K562 (cell line): ENCODE data around the gene ATP5PB.

ENCODE experiments used
- BCOR ChIP-seq: fragments of 450-650 bp; IDR thresholded peaks from 2 replicates; pipeline ENCODE4 v1.6.1; 2016
- CAMTA2 ChIP-seq: fragments of 250-450 bp; sonication (Bioruptor Pico); conservative IDR thresholded peaks from 2 replicates; pipeline ENCODE4 v1.5.1; 2022
- CBX8 ChIP-seq: fragments of 200-600 bp; sonication (generic); IDR thresholded peaks from 2 replicates; pipeline ENCODE4 v1.6.1; 2012; ENCODE audit warnings: borderline replicate concordance, mixed run types, low read depth, mild to moderate bottlenecking, moderate library complexity, mixed read lengths, low read length, control low read depth, inconsistent platforms; ENCODE audit not compliant: poor library complexity, severe bottlenecking; ENCODE audit errors: extremely low read depth
- CLOCK ChIP-seq: fragments of 250-450 bp; sonication (Bioruptor Pico); IDR thresholded peaks from 2 replicates; pipeline ENCODE4 v1.4.0; 2020; ENCODE audit warnings: mild to moderate bottlenecking, moderate library complexity, borderline replicate concordance
- CTCF ChIP-seq, 3 experiments: IDR thresholded peaks in 2 of 3; conservative IDR thresholded peaks in 1 of 3; 2 replicates each; pipeline ENCODE4 v1.5.1; 2011 to 2012; ENCODE audit warnings: low read length in 3 of 3, mild to moderate bottlenecking in 3 of 3, control low read depth in 2 of 3, improper control_type of control experiment in 1 of 3, inconsistent platforms in 1 of 3, low read depth in 1 of 3, mixed read lengths in 1 of 3, moderate library complexity in 1 of 3; ENCODE audit not compliant: insufficient read depth in 2 of 3
- POLR2AphosphoS2 ChIP-seq: IDR thresholded peaks from 2 replicates; pipeline ENCODE4 v1.6.1; 2012; ENCODE audit warnings: low read length, improper control_type of control experiment
- POLR2AphosphoS5 ChIP-seq: IDR thresholded peaks from 2 replicates; pipeline ENCODE4 v1.6.1; 2011; ENCODE audit warnings: mild to moderate bottlenecking, low read depth, low read length, moderate library complexity; ENCODE audit not compliant: control insufficient read depth, insufficient read depth
- RBM39 ChIP-seq: fragments of 200-400 bp; formaldehyde crosslinking; optimal IDR thresholded peaks from 2 replicates; pipeline ENCODE3; 2018; ENCODE audit warnings: low read depth, low read length
- SNAPC5 ChIP-seq: fragments of 250-450 bp; sonication (Bioruptor Pico); IDR thresholded peaks from 2 replicates; pipeline ENCODE4 v1.8.0; 2021; ENCODE audit warnings: moderate library complexity, mild to moderate bottlenecking, inconsistent platforms
- ZFX ChIP-seq: sonication (generic); formaldehyde crosslinking; IDR thresholded peaks from 2 replicates; pipeline ENCODE4 v1.8.0; 2022; ENCODE audit warnings: mild to moderate bottlenecking, missing genetic modification reagents, moderate library complexity
- ZNF175 ChIP-seq: fragments of 200-800 bp; sonication (Bioruptor generic); IDR thresholded peaks from 2 replicates; pipeline ENCODE4 v1.6.1; 2016; ENCODE audit warnings: low read depth, mild to moderate bottlenecking, missing genetic modification characterization, missing compliant biosample characterization
- ZNF764 ChIP-seq: fragments of 250-450 bp; sonication (Bioruptor Pico); IDR thresholded peaks from 2 replicates; pipeline ENCODE4 v1.4.0; 2020; ENCODE audit warnings: low read depth, mild to moderate bottlenecking, moderate library complexity

- TF ChIP-seq CTCF (IDR thresholded peaks at IDR 0.05 in 2 of 3, conservative IDR thresholded peaks at IDR 0.05 in 1 of 3; ENCODE audit: insufficient read depth in 2 of 3, low read depth in 1 of 3, low read length in 3 of 3), result no peak
- no peak for TF ChIP-seq ZNF764 (CRISPR knock-in tag)
- TF ChIP-seq RBM39, result no peak
- no peak for TF ChIP-seq ZNF175 (CRISPR knock-in tag)
- no peak for TF ChIP-seq BCOR
- no peak for TF ChIP-seq POLR2AphosphoS5
- TF ChIP-seq CAMTA2, result no peak
- no peak for TF ChIP-seq ZFX (CRISPR knock-in tag)
- TF ChIP-seq SNAPC5 (CRISPR knock-in tag), result no peak
- no peak for TF ChIP-seq CBX8
- no peak for TF ChIP-seq CLOCK (CRISPR knock-in tag)
- no peak for TF ChIP-seq POLR2AphosphoS2
These were observed 52.4 kb downstream of the ATP5PB start for GRCh38 chr1:111501645-111502044.
